ENCODE measurements around the gene TXNDC5.

DNA sequence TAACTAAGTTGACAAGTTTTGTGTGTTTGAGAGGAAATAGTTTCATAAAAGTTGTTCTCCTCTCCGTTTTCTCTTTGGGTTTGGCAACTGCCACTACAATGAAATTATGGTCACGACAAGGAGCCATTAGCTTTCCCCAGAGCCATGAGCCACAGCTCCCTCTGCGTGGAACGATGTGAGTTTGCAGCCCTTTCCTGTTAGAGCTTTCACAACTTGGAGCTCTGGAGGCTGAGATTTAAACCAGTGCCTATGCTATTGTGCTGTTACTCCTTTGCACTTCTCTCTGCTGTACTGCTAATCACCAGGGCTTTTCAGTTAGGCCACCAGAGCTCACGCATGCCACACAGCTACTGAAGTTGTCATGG is 29.3 kb upstream of the TXNDC5 start:
- TF ChIP-seq POLR2A (IDR thresholded peaks at IDR 0.05), result no peak
- TF ChIP-seq, protein P1, sequence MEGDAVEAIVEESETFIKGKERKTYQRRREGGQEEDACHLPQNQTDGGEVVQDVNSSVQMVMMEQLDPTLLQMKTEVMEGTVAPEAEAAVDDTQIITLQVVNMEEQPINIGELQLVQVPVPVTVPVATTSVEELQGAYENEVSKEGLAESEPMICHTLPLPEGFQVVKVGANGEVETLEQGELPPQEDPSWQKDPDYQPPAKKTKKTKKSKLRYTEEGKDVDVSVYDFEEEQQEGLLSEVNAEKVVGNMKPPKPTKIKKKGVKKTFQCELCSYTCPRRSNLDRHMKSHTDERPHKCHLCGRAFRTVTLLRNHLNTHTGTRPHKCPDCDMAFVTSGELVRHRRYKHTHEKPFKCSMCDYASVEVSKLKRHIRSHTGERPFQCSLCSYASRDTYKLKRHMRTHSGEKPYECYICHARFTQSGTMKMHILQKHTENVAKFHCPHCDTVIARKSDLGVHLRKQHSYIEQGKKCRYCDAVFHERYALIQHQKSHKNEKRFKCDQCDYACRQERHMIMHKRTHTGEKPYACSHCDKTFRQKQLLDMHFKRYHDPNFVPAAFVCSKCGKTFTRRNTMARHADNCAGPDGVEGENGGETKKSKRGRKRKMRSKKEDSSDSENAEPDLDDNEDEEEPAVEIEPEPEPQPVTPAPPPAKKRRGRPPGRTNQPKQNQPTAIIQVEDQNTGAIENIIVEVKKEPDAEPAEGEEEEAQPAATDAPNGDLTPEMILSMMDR (IDR thresholded peaks at IDR 0.05), result no peak
- TF ChIP-seq EP300 (IDR thresholded peaks at IDR 0.05), result no peak
